HepG2 (cell line): Measurements from ENCODE around the gene CHMP6. TPM values are rescaled to one million over a fixed set of nuclear protein-coding genes. Genes with fewer than 3 reads are reported as not detected.

Experiments
- CBX5 ChIP-seq: sonication (generic); formaldehyde crosslinking; IDR thresholded peaks from 2 replicates; pipeline ENCODE4 v1.4.0; 2020; ENCODE audit warnings: missing genetic modification reagents, borderline replicate concordance
- CEBPG ChIP-seq: IDR thresholded peaks from 2 replicates; pipeline ENCODE4 v1.6.1; 2016
- GZF1 ChIP-seq: sonication (generic); formaldehyde crosslinking; IDR thresholded peaks from 2 replicates; pipeline ENCODE4 v1.5.1; 2020; ENCODE audit warnings: mild to moderate bottlenecking, missing genetic modification reagents
- KLF6 ChIP-seq: IDR thresholded peaks from 2 replicates; pipeline ENCODE4 v1.8.0; 2016; ENCODE audit warnings: missing biosample characterization, missing genetic modification reagents
- MED13 ChIP-seq: sonication (generic); formaldehyde crosslinking; IDR thresholded peaks from 2 replicates; pipeline ENCODE4 v1.5.0; 2020; ENCODE audit warnings: missing genetic modification reagents
- MIXL1 ChIP-seq: IDR thresholded peaks from 2 replicates; pipeline ENCODE4 v1.6.1; 2016
- PAWR ChIP-seq: sonication (generic); formaldehyde crosslinking; IDR thresholded peaks from 2 replicates; pipeline ENCODE4 v1.4.0; 2020; ENCODE audit warnings: missing genetic modification reagents, mild to moderate bottlenecking, borderline replicate concordance
- PLSCR1 ChIP-seq: sonication (generic); formaldehyde crosslinking; IDR thresholded peaks from 2 replicates; pipeline ENCODE4 v1.5.0; 2020; ENCODE audit warnings: missing genetic modification reagents, mild to moderate bottlenecking, borderline replicate concordance
- TSC22D2 ChIP-seq: sonication (generic); formaldehyde crosslinking; IDR thresholded peaks from 2 replicates; pipeline ENCODE4 v1.5.1; 2020; ENCODE audit warnings: missing genetic modification reagents, mild to moderate bottlenecking, borderline replicate concordance
- U2AF2 ChIP-seq: fragments of 200-400 bp; formaldehyde crosslinking; IDR thresholded peaks from 2 replicates; pipeline ENCODE4 v1.6.1; 2017; ENCODE audit warnings: low read depth, mild to moderate bottlenecking, low read length
- ZBTB26 ChIP-seq: IDR thresholded peaks from 2 replicates; pipeline ENCODE4 v1.6.1; 2016; ENCODE audit warnings: missing compliant biosample characterization, missing genetic modification reagents, borderline replicate concordance
- ZNF24 ChIP-seq: fragments of 450-650 bp; IDR thresholded peaks from 2 replicates; pipeline ENCODE4 v1.6.1; 2017; ENCODE audit warnings: antibody characterized with exemption, mild to moderate bottlenecking
- ZNF331 ChIP-seq: sonication (generic); formaldehyde crosslinking; IDR thresholded peaks from 2 replicates; pipeline ENCODE4 v1.4.0; 2020; ENCODE audit warnings: missing genetic modification reagents
- ZNF558 ChIP-seq: sonication (generic); formaldehyde crosslinking; IDR thresholded peaks from 2 replicates; pipeline ENCODE4 v1.9.0; 2022; ENCODE audit warnings: mild to moderate bottlenecking, missing genetic modification reagents, borderline replicate concordance
- ZSCAN30 ChIP-seq: sonication (generic); formaldehyde crosslinking; IDR thresholded peaks from 2 replicates; pipeline ENCODE4 v1.5.0; 2020; ENCODE audit warnings: mild to moderate bottlenecking, missing genetic modification reagents
- ZSCAN5A ChIP-seq: sonication (generic); formaldehyde crosslinking; IDR thresholded peaks from 2 replicates; pipeline ENCODE4 v1.8.0; 2022; ENCODE audit warnings: mild to moderate bottlenecking, missing genetic modification reagents, borderline replicate concordance
- polyA plus RNA-seq, 8 experiments: library from polyadenylated mRNA; depleted of rRNA in 3 of 8; stranded (reverse) in 7 of 8; unstranded in 1 of 8; fragments of >200 nt; fragmentation: Illumina TruSeq in 4 of 8; extraction: Trizol in 4 of 8; gene quantifications; 2 replicates each; pipeline versions ENCODE4 v1.2.1 to v1.2.3, GENCODE V29; 2011 to 2016; ENCODE audit warnings: low read depth in 4 of 8, missing spikeins in 1 of 8, mixed read lengths in 1 of 8; ENCODE audit not compliant: insufficient read depth in 1 of 8
- total RNA-seq, 5 experiments: library from RNA; depleted of rRNA; stranded (reverse); fragments of >200 nt; fragmentation: Illumina TruSeq; extraction: Trizol; gene quantifications; 2 replicates each; pipeline ENCODE4 v1.2.3, GENCODE V29; 2016; ENCODE audit warnings: low read depth in 1 of 5
- TF ChIP-seq, protein P1 (sequence below): IDR thresholded peaks from 2 replicates; pipeline ENCODE4 v1.6.1; 2012; ENCODE audit warnings: low read depth, low read length, improper control_type of control experiment
- TF ChIP-seq, protein P2 (sequence below): sonication (generic); formaldehyde crosslinking; IDR thresholded peaks from 2 replicates; pipeline ENCODE4 v1.4.0; 2020; ENCODE audit warnings: low read depth, mild to moderate bottlenecking, missing genetic modification reagents
- TF ChIP-seq, protein P3 (sequence below): IDR thresholded peaks from 2 replicates; pipeline ENCODE4 v1.6.1; 2016
- TF ChIP-seq, protein P4 (sequence below): sonication (generic); formaldehyde crosslinking; conservative IDR thresholded peaks from 2 replicates; pipeline ENCODE4 v1.8.0; 2022; ENCODE audit warnings: missing genetic modification reagents
- TF ChIP-seq, protein P5 (sequence below): sonication (generic); formaldehyde crosslinking; IDR thresholded peaks from 2 replicates; pipeline ENCODE4 v1.4.0; 2020; ENCODE audit warnings: mild to moderate bottlenecking, missing genetic modification reagents

CHMP6 gene
- total and polyA plus RNA-seq, 2 of the 13 experiments (the other 11 are each of a cell fraction or from before 2014, with no cell fraction given) = 11.1 to 24.2 TPM

DNA sequence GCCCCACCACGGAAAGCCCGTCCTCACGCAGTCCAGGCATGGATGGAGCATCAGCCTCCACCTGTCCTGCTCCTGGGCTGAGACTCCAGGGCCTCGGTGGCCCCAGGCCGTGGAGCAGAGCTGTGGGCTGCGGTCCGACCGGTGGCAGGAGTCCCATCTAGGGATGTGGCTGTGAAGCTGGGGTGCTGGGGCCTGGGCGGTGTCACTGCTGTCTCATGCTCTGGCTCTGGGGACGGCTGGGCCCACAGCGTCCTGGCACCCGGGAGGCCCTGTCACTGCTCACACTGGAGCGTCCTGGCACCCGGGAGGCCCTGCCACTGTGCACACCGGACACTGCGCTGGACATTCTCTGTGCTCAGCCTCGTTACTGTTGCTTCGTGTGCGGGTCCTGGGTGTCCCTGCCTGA lies 51.7 kb downstream of the CHMP6 start (continued):
- no peak for TF ChIP-seq ZNF24
- TF ChIP-seq, protein P1, sequence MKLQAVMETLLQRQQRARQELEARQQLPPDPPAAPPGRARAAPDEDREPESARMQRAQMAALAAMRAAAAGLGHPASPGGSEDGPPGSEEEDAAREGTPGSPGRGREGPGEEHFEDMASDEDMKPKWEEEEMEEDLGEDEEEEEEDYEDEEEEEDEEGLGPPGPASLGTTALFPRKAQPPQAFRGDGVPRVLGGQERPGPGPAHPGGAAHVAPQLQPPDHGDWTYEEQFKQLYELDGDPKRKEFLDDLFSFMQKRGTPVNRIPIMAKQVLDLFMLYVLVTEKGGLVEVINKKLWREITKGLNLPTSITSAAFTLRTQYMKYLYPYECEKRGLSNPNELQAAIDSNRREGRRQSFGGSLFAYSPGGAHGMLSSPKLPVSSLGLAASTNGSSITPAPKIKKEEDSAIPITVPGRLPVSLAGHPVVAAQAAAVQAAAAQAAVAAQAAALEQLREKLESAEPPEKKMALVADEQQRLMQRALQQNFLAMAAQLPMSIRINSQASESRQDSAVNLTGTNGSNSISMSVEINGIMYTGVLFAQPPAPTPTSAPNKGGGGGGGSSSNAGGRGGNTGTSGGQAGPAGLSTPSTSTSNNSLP = no peak
- TF ChIP-seq TSC22D2 (CRISPR knock-in tag) = no peak
- TF ChIP-seq ZSCAN5A (CRISPR knock-in tag) = no peak
- no peak; the same call in 1 of the 2 replicates for TF ChIP-seq GZF1 (CRISPR knock-in tag)
- TF ChIP-seq U2AF2 = no peak
- no peak; the same call in 1 of the 2 replicates for TF ChIP-seq MED13
- TF ChIP-seq, protein P2, sequence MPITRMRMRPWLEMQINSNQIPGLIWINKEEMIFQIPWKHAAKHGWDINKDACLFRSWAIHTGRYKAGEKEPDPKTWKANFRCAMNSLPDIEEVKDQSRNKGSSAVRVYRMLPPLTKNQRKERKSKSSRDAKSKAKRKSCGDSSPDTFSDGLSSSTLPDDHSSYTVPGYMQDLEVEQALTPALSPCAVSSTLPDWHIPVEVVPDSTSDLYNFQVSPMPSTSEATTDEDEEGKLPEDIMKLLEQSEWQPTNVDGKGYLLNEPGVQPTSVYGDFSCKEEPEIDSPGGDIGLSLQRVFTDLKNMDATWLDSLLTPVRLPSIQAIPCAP (CRISPR knock-in tag) = no peak
- no peak for TF ChIP-seq CBX5
- TF ChIP-seq CEBPG = no peak
- TF ChIP-seq, protein P3, sequence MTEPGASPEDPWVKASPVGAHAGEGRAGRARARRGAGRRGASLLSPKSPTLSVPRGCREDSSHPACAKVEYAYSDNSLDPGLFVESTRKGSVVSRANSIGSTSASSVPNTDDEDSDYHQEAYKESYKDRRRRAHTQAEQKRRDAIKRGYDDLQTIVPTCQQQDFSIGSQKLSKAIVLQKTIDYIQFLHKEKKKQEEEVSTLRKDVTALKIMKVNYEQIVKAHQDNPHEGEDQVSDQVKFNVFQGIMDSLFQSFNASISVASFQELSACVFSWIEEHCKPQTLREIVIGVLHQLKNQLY (CRISPR knock-in tag) = no peak
- no peak for TF ChIP-seq MIXL1 (CRISPR knock-in tag)
- no peak for TF ChIP-seq ZSCAN30 (CRISPR knock-in tag)
- 0 out of 2 replicates have a peak, but pooled peaks have one; percentile 41 for TF ChIP-seq ZBTB26 (CRISPR knock-in tag)
- TF ChIP-seq ZNF558 (CRISPR knock-in tag) = no peak
- TF ChIP-seq ZNF331 = no peak
- TF ChIP-seq, protein P4, sequence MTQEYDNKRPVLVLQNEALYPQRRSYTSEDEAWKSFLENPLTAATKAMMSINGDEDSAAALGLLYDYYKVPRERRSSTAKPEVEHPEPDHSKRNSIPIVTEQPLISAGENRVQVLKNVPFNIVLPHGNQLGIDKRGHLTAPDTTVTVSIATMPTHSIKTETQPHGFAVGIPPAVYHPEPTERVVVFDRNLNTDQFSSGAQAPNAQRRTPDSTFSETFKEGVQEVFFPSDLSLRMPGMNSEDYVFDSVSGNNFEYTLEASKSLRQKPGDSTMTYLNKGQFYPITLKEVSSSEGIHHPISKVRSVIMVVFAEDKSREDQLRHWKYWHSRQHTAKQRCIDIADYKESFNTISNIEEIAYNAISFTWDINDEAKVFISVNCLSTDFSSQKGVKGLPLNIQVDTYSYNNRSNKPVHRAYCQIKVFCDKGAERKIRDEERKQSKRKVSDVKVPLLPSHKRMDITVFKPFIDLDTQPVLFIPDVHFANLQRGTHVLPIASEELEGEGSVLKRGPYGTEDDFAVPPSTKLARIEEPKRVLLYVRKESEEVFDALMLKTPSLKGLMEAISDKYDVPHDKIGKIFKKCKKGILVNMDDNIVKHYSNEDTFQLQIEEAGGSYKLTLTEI (CRISPR knock-in tag) = no peak
- TF ChIP-seq PAWR (CRISPR knock-in tag) = no peak
- TF ChIP-seq, protein P5, sequence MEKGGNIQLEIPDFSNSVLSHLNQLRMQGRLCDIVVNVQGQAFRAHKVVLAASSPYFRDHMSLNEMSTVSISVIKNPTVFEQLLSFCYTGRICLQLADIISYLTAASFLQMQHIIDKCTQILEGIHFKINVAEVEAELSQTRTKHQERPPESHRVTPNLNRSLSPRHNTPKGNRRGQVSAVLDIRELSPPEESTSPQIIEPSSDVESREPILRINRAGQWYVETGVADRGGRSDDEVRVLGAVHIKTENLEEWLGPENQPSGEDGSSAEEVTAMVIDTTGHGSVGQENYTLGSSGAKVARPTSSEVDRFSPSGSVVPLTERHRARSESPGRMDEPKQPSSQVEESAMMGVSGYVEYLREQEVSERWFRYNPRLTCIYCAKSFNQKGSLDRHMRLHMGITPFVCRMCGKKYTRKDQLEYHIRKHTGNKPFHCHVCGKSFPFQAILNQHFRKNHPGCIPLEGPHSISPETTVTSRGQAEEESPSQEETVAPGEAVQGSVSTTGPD (CRISPR knock-in tag) = 0 out of 2 replicates have a peak, but pooled peaks have one; percentile 50
- no peak for TF ChIP-seq KLF6 (CRISPR knock-in tag)
- TF ChIP-seq PLSCR1 (CRISPR knock-in tag) = no peak
